22Rv1 (cell line): ENCODE results near the gene EBF3.

Source experiments
- CTCF ChIP-seq: fragments of 450-650 bp; IDR thresholded peaks from 2 replicates; pipeline ENCODE4 v1.5.1; 2017; ENCODE audit warnings: mild to moderate bottlenecking
- ZFX ChIP-seq: fragments of 450-650 bp; IDR thresholded peaks from 2 replicates; pipeline ENCODE4 v1.6.1; 2017; ENCODE audit warnings: antibody characterized with exemption, borderline replicate concordance

GRCh38 chr10:129968020-129968852 is 4.2 kb upstream of the EBF3 start:
- no peak for TF ChIP-seq CTCF
- TF ChIP-seq ZFX: no peak
